GM19397 (cell line): Measurements from ENCODE around the gene EN2.
"Not testable (repeated sequence)": the region's sequence is repeated elsewhere in the genome, so short reads cannot be mapped to it uniquely, and the experiment has no call there.

Experiments
- ATAC-seq: cut with Tn5 transposase; IDR thresholded peaks from one replicate; pipeline ENCODE4 v1.9.1; 2021; ENCODE audit warnings: mild to moderate bottlenecking, moderate library complexity; ENCODE audit not compliant: unreplicated experiment

EN2 gene

DNA sequence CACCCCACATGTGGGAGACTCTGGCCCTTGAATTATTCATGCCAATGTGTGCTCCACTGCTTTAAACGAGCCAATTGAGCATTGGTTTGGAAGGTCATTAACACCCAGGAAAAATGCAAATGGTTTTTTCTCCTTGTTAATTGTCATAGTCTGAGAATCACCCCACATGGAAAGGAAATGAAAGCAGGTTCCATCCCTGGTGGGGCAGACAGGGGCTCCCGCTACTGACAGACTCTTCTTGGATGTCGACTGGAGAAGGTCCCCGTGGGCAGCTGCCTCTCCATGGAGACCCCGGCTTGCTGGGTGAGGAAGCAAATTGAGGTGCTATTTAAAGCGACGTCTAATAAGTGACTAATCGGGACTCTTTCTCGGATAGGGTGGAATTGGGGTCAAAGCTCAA, 32.0 kb upstream of the EN2 start:
- ATAC-seq = no peak

DNA sequence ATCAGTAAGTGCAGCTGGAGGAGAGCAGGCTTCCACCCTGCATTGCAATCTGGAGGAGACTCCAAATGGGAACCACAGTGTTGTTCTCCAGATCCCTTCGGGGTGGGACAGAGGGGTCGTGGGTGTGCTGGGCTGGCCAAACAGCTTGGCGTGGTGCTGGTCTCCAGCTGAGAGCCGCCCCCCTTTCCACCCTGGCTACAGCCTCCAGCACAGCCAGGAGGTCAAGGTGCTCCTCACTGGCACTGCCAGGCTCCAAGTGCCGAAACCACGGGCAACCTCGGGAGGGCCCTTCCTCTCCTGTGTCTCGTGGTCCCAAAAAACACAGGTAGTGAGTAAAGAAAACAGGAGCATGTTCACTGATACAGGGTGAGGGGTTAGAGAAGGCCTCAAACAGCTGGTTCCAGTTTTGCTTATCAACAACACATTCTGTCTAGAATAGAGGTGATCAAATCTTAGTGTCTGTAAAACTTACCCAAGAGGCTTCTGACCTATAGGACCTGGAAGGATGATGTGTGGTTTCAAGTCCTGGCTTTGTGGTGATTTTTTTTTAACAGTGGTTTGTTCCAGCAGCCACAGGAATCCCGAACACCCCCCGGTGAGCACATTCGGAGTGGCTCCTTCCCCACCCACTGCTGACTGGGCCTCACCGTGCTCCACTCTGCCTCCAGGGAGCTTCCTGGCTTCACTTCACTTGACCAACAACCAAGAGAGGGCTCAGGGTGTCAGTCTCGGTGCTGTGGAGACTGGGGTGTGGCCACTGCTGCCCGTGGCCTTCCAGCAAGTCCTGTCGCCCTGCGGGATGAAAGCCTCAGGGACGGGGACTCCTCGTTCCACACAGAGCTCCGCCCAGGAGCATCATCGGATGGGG, 31.2 kb upstream of the EN2 start:
- no peak for ATAC-seq

DNA sequence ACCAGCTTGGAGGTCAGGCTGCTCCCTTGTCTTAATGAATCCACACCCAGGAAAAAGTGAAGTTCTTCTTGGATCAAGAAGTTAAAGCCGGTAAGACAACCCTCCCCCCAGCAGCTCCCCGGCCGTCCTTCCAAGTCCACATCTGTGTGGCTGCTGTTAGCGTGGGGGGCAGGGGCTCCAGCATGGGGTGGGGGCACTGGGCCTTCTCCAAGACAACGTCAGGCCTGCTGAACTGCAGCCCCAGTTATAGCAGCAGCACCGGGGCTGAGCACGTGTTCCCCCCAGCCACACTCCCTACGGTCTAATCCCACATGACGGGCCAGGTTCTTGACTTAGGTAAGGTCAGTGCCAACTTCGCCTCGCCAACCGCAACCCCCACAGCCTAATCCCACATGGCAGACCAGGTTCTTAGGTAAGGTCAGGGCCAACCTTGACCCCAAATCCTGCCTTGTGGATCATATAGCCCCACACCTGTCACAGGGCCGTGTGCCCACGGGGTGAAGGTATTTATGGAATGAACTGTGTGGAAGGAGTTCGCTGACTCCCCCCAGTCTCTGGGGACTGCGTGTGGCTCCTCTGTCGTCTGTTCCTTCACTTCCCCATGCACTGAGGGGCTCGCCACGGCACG, 30.4 kb upstream of the EN2 start:
- no peak for ATAC-seq

DNA sequence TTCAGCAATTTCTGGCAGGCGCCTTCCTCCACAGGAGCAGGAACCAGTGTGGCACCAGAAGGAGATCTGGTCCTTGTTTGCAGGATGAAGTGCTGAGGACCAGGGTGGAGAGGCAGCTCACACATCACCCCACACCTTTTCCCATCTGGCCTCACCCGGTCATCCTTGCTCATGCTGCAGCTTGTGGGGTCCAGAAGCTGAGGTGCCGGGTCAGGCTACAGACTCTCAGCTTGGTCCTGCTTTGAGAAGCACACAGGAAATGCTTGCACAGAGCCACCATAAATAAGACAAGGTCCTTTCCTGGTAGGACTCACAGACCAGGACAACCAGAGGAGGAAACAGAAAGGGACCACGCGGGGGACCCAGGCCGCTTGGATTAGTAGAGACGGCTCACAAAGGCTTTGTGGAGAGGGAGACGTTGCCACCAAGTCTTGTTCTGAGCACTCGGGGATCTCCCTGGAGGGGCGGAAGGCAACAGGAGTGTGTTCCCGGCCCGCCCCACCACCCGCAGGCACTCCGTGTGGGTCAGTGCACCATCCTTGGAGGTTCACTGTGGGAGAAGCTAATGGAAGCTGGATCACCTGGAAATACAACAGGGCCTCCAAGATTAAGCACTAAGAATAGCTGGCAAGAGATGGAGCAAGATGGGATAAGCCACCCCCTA, 29.6 kb upstream of the EN2 start:
- no peak for ATAC-seq

DNA sequence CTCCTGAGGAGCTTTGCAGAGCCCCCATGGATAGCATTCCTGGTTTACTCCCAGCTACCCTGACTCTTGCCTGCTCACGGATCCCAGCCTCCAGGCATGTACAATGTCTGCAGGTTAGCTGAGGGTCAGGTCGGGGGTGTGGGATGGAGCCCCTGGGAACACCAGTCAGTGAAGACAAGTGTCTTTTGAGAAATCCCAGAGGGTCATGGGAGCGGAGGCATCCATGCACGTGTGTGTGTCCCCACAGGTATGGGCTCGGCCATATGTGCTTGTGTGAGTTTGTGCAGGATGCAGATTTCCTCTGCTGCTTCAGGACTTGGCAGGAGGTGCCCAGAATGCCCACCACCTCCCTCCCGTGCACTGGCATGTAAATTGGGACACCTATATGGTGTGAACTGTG, 28.3 kb upstream of the EN2 start:
- no peak for ATAC-seq

DNA sequence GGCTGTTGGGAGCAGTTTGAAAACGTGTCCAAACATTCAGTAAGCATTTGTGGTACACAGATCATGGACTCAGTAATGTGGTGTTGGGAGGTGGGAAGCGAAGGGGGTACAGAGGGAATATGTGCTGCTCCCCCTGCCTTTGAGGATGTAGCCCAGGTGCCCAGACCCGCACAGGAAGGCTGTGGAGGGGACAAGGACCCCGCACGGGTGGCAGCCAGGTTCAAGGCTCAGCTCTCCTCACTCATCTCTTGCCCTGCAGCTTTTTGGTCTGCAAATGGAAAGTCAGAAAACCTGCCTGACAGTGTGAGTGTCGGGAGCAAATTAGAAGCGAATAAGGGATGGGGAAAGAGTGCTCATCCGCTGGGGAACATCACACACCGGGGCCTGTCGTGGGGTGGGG, 27.3 kb upstream of the EN2 start:
- no peak for ATAC-seq

DNA sequence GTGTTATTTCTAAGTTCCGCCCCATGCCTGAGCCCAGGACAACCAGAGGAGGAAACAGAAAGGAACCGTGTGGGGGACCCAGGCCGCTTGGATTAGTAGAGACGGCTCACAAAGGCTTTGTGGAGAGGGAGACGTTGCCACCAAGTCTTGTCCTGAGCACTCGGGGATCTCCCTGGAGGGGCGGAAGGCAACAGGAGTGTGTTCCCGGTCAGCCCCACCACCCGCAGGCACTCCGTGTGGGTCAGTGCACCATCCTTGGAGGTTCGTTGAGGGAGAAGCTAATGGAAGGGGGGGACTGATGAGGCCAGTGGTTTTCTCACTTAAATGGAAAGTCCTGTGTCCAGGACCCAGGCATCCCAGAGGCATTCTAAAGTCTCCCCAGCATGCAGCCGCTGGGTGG, 26.7 kb upstream of the EN2 start:
- ATAC-seq = no peak

DNA sequence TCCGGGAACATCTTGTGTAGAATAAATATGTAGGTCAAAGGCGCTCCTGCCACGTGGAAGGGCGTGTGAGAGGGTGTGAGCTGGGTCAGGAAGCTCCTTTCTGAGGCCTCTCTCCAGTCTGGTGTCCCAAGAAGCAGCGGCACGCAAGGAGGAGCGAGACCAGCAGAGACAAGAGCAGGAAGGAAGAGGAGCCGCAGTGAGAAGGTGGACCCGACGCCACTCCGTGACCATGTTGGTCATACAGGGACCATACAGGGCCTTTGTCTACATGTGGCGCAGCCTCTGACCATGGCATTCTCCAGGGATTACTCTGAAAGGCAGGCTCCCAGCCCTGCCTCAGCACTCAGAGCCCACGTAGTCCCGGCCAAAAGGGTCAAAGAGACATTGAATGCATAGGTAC, 26.2 kb upstream of the EN2 start:
- no peak for ATAC-seq

DNA sequence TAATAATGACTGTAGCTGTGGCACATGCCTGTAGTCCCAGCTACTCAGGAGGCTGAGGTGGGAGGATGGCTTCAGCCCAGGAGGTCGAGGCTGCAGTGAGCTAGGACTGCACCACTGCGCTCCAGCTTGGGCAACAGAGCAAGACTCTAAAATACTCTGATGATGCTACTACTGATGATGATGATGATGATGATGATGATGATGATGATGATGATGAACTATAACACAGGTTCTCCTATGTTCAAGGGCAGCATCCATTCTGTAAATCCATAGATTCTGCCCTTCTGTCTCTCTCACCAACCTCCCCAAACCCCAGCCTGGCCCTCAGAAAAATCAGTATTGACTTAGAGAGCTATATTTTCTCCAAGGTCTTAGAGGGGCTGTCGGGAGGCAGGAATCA, 22.8 kb upstream of the EN2 start:
- ATAC-seq = no peak

DNA sequence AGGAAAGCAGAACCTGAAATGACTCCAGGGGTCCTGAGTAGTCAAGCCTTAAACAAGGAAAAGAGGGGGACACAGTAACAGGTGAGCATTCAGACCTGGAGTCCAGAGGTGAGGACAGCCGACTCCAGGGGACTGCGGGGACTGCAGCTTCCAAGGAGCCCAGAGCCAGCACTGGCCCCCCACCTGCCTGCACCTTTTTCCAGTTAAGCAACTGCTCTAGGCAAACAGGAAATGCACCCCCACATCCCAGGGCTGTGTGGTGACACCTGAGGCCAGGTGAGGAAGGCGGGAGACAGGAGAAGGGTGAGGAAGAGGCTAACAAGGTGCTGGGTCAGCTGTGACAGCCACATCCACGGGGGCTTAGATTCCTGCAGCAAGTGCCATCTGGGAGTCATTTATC, 20.1 kb upstream of the EN2 start:
- no peak for ATAC-seq

DNA sequence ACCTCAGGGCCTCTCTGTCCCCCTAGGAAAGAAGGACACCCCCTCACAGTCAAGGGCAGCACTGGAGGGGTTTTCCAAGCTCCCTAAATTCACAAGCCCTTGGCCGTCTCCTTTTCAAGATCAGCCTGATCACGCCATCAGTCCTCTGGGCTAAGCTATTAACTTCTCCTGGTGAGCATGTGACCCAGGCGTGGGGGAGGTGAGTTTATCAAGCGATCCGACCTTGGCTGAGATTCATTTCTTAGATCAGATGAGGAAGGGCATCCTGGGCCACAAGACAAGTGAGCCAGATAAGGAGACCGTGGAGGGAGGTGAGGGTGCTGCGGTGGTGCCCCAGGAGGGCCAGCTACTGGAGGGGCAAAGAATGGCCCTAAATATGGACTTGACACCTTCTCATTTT, 19.2 kb upstream of the EN2 start:
- ATAC-seq = no peak

DNA sequence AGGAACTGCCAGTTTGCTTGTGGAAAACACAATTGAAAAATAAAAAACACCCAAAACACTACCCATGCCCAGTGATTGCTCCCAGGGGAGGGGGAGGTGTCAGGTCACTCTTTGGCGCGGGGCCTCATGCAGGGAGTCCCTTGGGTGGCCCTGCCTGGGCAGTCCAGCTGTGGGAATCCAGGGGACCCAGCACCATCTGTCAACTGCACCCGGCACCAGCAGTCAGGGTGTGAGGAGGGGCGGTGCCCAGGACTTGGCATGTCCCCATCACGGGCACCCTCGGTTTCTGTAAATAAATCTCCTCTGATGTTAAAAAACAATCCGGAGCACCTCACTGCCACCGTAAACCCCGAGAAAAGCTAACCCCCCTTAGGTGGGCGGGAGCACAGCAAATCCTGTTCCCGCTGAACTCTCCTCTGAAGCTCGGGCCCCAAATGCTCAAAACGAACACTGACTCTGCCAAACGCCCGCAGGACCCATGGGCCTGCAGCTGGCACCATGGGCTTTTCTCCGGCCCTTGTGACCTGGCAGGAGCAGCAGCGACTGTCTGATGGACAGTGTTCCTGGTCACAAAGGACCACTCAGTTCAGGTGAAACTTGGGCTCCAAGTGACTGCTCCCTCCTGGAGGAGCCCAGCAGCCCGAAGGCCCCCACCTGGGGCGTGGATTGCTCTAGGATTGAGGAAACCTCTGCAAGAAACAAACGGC, 18.5 kb upstream of the EN2 start:
- no peak for ATAC-seq

DNA sequence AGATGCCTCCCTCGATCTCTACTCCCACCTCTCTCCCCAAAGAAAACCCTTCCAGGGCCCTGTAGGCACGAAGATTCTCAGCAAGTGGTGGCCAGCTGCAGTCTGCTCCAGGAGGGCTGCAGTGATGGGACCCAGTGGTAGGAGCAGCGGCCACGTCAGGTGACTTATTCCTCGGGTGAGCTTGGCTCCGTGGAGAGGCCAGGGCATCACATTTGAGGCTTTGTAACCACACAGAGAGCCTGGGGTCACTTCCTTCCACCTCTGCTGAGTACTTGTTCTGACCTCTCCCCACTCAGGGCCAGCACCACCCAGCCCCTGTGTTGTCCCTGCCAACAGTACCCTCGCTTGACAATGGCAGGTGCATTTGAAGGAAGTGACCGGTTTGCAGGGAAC, 17.9 kb upstream of the EN2 start:
- ATAC-seq = no peak

DNA sequence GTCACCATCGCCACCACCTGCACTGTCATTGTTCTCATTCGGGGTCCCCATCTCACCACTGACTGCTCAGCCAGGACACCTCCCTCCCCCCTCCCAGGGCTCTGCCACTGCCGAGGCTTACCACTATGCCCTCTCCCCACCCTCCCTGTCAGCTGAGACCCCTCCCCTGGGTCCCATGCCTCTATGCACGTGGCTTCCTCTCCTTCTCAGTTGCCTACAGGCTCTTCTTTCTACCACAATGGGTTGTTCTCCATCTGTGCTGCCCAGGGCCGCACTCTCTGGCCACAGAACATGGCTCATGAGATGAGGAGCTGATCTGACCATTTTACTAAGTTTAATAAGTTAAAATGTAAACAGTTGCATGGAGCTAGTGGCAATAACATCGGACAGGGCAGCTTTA, 16.1 kb upstream of the EN2 start:
- ATAC-seq = no peak

DNA sequence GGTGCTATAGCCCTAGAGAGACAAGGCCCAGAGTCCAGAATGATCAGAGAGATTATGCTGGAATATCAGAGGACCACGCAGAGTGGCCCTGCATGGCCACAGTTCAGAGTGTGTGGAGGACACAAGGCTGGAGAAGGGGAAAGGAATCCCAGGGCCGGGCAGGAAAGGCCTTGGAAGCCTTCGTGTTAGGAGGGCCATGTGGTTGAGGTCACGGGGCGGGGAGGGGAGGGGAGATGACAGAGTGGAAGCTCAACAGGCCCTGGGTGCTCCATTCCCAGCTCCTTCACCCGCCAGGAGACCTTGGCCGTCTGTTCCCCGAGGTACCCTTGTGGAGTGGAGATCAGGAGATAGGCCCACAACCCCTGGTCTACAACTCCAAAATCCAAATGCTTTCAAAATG, 13.2 kb upstream of the EN2 start:
- ATAC-seq = no peak

DNA sequence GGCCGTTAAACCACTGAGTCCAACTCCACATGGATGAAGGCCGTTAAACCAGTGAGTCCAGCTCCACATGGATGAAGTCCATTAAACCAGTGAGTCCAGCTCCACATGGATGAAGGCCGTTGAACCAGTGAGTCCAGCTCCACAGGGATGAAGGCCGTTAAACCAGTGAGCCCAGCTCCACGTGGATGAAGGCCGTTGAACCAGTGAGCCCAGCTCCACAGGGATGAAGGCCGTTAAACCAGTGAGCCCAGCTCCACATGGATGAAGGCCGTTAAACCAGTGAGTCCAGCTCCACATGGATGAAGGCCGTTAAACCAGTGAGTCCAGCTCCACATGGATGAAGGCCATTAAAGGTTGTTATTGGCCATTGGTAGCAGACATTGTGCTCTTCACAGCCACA, 12.3 kb upstream of the EN2 start:
- ATAC-seq = not testable (repeated sequence)

DNA sequence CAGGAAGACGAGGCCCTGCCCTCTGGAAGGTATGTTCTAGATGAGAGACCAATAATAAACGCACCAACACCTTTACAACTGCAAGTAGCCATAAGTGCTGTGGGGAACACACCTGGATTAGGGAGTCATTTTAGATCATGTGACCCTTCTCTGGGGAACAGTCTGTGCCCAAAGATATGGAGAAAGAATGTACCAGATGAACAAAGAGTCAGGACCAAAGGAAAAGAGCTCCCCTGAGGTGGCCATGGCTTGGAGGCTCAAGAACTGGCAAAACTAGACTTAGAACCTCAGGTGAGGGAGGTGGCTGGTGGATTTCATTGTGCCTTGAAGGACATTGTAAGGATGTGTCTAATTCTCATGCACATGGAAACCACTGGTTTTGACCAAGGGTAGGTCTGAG, 10.3 kb upstream of the EN2 start:
- no peak for ATAC-seq

DNA sequence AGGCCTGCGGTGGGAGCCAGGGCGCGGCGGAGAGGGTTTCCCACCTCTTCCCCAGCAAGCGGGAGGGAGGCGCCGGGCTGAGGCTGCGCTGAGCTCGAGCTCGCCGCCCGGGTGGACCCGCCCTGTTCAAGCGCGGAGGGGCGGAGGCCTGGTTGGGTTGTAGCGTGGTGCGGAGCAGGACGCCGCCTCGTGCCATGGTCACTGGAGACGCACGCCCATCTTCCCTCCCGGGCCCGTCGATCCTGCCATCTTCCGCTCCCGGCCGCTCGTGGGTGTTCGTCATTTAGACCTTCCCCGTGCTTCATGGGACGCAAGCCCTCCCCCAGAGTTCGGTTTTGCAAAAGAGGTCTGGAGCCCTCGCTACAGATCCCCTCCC, 9.3 kb upstream of the EN2 start:
- ATAC-seq = no peak

DNA sequence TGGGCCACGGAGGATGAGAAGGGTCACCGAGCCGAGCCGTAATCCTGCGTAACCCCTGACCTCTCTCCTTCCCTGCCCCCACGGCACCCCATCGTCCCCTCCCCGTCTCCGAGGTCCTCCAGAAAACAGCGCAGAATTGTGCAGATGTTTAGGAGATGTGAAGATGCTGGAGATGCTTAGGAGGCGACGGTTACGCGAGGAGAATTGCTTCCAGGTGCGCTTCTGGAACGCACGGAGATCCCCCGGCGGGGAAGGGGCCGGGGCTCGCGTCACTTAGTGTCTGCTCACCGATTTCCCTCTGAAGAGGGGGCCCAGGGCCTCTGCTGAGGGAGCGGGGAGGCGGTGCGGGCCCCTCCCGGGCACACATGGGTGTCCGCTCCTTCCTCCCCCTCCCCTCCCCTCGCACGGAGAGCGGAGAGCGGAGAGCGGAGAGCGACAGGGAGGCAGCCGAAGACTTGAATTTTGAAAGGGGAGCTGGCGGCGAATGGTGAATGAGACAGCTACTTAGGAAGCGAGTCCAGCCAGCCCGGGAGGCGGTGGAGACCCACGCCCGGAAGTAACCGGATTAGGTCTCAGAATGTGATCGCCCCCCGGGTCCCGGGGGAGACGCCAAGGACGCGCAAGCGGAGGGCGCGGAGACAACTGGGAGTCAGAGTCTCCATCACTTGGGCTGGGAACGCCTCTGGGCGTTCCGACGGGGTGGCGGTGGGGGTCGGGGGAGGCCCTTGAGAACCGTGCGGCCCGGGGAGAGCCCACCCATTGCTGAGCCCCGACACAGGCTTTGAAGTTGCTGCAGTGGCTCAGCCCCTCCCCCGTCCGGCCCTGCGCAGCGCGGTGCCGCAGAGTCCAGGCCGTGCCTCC, 8.7 kb upstream of the EN2 start:
- no peak for ATAC-seq

DNA sequence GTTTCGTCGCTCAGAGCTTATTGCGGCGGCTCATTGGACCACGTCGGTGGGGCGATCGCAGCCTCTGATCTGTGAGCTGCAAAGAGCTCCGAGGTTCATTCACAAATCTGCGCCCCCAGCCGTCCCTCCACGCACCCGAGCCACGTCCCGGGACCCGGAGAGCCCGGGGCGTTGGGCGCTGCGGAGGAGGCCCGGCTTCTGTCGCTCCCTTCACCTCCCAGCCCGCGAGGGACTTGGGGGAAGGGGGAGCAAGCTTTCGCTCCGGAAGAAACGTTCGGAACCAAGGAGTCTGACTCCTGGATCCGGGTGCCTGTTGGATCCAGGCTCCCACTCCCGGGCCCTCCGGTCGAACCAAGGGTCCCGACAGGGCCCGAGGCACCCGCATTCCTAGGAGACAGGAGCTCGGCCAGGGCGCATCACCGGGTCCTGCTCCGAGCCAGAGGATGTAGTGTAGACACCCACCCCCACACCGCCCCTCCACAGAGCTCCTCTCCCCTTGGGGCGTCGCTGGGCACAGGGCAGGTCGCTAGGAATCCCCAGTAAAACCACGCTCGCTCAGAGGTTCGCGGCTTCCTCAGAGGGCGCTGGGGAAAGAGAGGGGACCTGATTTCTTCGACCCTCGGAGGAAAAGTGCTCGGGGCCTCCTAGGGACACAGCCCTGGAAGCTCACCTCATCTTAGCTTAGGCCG, 7.9 kb upstream of the EN2 start:
- ATAC-seq = no peak
